ENCODE results near the gene RPS15.

DNA sequence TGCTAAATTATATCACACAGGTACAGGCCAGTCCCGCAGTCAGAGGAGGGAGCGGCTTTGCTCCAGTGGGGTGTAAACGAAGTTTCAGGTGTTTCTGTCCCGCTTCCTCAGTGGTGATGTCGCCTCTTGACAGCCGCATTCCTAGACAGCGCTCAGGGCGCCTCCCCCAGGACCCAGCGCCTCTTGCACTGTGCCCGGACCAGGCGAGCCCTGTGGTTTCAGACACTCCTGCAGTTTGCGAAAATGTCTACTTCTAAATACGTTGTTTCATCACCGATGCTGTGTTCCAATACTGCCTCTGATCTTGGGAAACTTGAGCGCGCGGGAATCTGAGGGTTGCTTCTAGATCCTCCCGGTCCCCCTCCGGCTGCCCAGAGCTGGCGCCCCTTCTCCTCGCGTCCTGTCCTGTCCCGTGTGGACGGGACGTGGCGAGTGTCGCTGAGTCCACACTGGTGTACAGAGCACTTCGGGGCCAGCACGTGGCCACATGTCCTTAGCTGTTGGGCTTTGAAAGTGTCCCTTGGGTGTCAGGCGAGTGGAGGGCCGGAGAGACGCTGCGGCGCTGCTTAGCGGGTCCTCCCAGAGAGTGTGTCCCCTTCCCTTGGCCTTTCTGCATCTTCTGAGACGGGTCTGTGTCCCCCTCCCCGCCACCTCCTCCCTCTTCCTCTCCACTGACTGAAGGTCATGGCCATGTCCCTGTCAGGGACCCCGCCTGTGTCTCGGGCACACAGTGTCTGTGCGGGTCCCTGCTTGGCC is 14.6 kb upstream of the RPS15 start:
- TF ChIP-seq, protein P1, sequence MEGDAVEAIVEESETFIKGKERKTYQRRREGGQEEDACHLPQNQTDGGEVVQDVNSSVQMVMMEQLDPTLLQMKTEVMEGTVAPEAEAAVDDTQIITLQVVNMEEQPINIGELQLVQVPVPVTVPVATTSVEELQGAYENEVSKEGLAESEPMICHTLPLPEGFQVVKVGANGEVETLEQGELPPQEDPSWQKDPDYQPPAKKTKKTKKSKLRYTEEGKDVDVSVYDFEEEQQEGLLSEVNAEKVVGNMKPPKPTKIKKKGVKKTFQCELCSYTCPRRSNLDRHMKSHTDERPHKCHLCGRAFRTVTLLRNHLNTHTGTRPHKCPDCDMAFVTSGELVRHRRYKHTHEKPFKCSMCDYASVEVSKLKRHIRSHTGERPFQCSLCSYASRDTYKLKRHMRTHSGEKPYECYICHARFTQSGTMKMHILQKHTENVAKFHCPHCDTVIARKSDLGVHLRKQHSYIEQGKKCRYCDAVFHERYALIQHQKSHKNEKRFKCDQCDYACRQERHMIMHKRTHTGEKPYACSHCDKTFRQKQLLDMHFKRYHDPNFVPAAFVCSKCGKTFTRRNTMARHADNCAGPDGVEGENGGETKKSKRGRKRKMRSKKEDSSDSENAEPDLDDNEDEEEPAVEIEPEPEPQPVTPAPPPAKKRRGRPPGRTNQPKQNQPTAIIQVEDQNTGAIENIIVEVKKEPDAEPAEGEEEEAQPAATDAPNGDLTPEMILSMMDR (IDR thresholded peaks at IDR 0.05; ENCODE audit: low read depth, low read length, poor library complexity, severe bottlenecking) = no peak
- TF ChIP-seq EZH2phosphoT487 (IDR thresholded peaks at IDR 0.05; ENCODE audit: borderline replicate concordance, low read length) = no peak

Measured in DOHH2 (cell line).